ENCODE measurements around the gene CAMK2N1.
"Not testable (repeated sequence)": the region's sequence is repeated elsewhere in the genome, so short reads cannot be mapped to it uniquely, and the experiment has no call there.

CAMK2N1 gene

GRCh38 chr1:20485527-20486456 lies at the start of gene CAMK2N1:
Gene CAMK2N1 (minus strand): TSS chr1:20486210. CDS start chr1:20485379, 831 bp downstream.
- H3K4me3 ChIP-seq = peak within 1 kb of the TSS; percentile 60 to 75 (median 66)
- peak within 1 kb of the TSS; percentile 55 to 80 (median 69) for H3K9ac ChIP-seq
- H3K27ac ChIP-seq = peak within 1 kb of the TSS in 9 of 11 experiments; percentile 18 to 56 (median 40); a peak in 10 of 22 replicates

GRCh38 chr1:20534659-20535417 lies 48.8 kb upstream of the CAMK2N1 start:
- H3K9ac ChIP-seq = no peak overlapping the region
- H3K4me2 ChIP-seq = no peak overlapping the region
- no peak for TF ChIP-seq Cebpa-rat (IDR thresholded peaks at IDR 0.05)
- H3K4me1 ChIP-seq = no peaks in the 10 kb centered on the region
- no peaks in the 10 kb centered on the region for H3K36me3 ChIP-seq
- H3K27me3 ChIP-seq = no peaks in the 10 kb centered on the region
- no peak overlapping the region for H3K4me3 ChIP-seq
- H4K20me1 ChIP-seq = no peaks in the 10 kb centered on the region
- H3K9me3 ChIP-seq (replicated peaks in 1 of 11) = no peaks in the 10 kb centered on the region
- no peak overlapping the region for H3K27ac ChIP-seq

More at GRCh38 chr1:20485527-20486456, at the start of gene CAMK2N1:
- Histone ChIP-seq H3K9me3 (replicated peaks in 1 of 11) (no peaks in the 10 kb centered on the region), H3K4me2 (peak within 1 kb of the TSS; percentile 92 to 99 (median 97)), H3K27me3 (peaks cover 83 to 94% (median 93%) of the 10 kb centered on the region in 11 experiments), H4K20me1 (peaks cover 0 to 49% (median 22%) of the 10 kb centered on the region in 11 experiments; a peak in 19 of 22 replicates), H3K36me3 (no peaks in the 10 kb centered on the region), H3K4me1 (peaks cover 19 to 26% (median 23%) of the 10 kb centered on the region in 10 experiments; a peak in 19 of 20 replicates)
- TF ChIP-seq Cebpa-rat (IDR thresholded peaks at IDR 0.05) = no peak

- TF ChIP-seq Cebpa-rat (IDR thresholded peaks at IDR 0.05) = no peak
These were observed 47.6 kb upstream of the CAMK2N1 start for GRCh38 chr1:20533635-20534034.

GRCh38 chr1:20530901-20531300 lies 44.9 kb upstream of the CAMK2N1 start:
- Histone ChIP-seq H4K20me1 (no peaks in the 10 kb centered on the region), H3K27ac (no peak overlapping the region), H3K36me3 (no peaks in the 10 kb centered on the region), H3K9ac (no peak overlapping the region), H3K4me3 (no peak overlapping the region), H3K9me3 (replicated peaks in 1 of 11) (no peaks in the 10 kb centered on the region), H3K4me1 (no peaks in the 10 kb centered on the region), H3K27me3 (no peaks in the 10 kb centered on the region), H3K4me2 (no peak overlapping the region)
- no peak for TF ChIP-seq Cebpa-rat (IDR thresholded peaks at IDR 0.05)

More at GRCh38 chr1:20533635-20534034, 47.6 kb upstream of the CAMK2N1 start:
- Histone ChIP-seq H3K9me3 (replicated peaks in 1 of 11) (no peaks in the 10 kb centered on the region), H3K36me3 (no peaks in the 10 kb centered on the region), H4K20me1 (no peaks in the 10 kb centered on the region), H3K4me3 (no peak overlapping the region), H3K27me3 (no peaks in the 10 kb centered on the region), H3K9ac (no peak overlapping the region), H3K4me2 (no peak overlapping the region), H3K4me1 (no peaks in the 10 kb centered on the region), H3K27ac (no peak overlapping the region)

- H3K9me3 ChIP-seq (replicated peaks in 1 of 11) = no peaks in the 10 kb centered on the region
- H3K4me1 ChIP-seq = no peaks in the 10 kb centered on the region
These were observed 44.3 kb upstream of the CAMK2N1 start for GRCh38 chr1:20530306-20530705.

GRCh38 chr1:20528221-20528620 lies 42.2 kb upstream of the CAMK2N1 start:
- Histone ChIP-seq H3K4me1 (no peaks in the 10 kb centered on the region), H3K27me3 (no peaks in the 10 kb centered on the region)

More at GRCh38 chr1:20530306-20530705, 44.3 kb upstream of the CAMK2N1 start:
- no peaks in the 10 kb centered on the region for H4K20me1 ChIP-seq
- no peaks in the 10 kb centered on the region for H3K27me3 ChIP-seq
- H3K4me3 ChIP-seq = no peak overlapping the region
- H3K9ac ChIP-seq = no peak overlapping the region
- H3K27ac ChIP-seq = no peak overlapping the region
- no peaks in the 10 kb centered on the region for H3K36me3 ChIP-seq
- TF ChIP-seq Cebpa-rat (IDR thresholded peaks at IDR 0.05) = no peak
- H3K4me2 ChIP-seq = no peak overlapping the region

GRCh38 chr1:20526267-20526666 lies 40.3 kb upstream of the CAMK2N1 start:
- H3K4me3 ChIP-seq = no peak overlapping the region
- H3K4me2 ChIP-seq = no peak overlapping the region
- H3K9me3 ChIP-seq (replicated peaks in 1 of 11) = no peaks in the 10 kb centered on the region
- H3K27ac ChIP-seq = no peak overlapping the region
- H4K20me1 ChIP-seq = no peaks in the 10 kb centered on the region
- no peaks in the 10 kb centered on the region for H3K4me1 ChIP-seq
- H3K27me3 ChIP-seq = no peaks in the 10 kb centered on the region
- H3K9ac ChIP-seq = no peak overlapping the region
- no peaks in the 10 kb centered on the region for H3K36me3 ChIP-seq
- TF ChIP-seq Cebpa-rat (IDR thresholded peaks at IDR 0.05) = no peak

More at GRCh38 chr1:20528221-20528620, 42.2 kb upstream of the CAMK2N1 start:
- H3K4me3 ChIP-seq = no peak overlapping the region
- no peak for TF ChIP-seq Cebpa-rat (IDR thresholded peaks at IDR 0.05)
- no peak overlapping the region for H3K27ac ChIP-seq
- H4K20me1 ChIP-seq = no peaks in the 10 kb centered on the region
- H3K9me3 ChIP-seq (replicated peaks in 1 of 11) = no peaks in the 10 kb centered on the region
- no peak overlapping the region for H3K9ac ChIP-seq
- H3K4me2 ChIP-seq = no peak overlapping the region
- no peaks in the 10 kb centered on the region for H3K36me3 ChIP-seq

- H3K4me1 ChIP-seq = no peaks in the 10 kb centered on the region
- no peaks in the 10 kb centered on the region for H3K36me3 ChIP-seq
- no peaks in the 10 kb centered on the region for H3K9me3 ChIP-seq (replicated peaks in 1 of 11)
- H3K27me3 ChIP-seq = no peaks in the 10 kb centered on the region
- no peak overlapping the region for H3K27ac ChIP-seq
- no peak overlapping the region for H3K4me3 ChIP-seq
- H3K4me2 ChIP-seq = peak overlapping the region in 1 of 11 experiments; percentile 31; a peak in 1 of 22 replicates
- no peak overlapping the region for H3K9ac ChIP-seq
- no peaks in the 10 kb centered on the region for H4K20me1 ChIP-seq
- TF ChIP-seq Cebpa-rat (IDR thresholded peaks at IDR 0.05) = no peak
These were observed 36.2 kb upstream of the CAMK2N1 start for GRCh38 chr1:20521960-20522861.

- H3K27ac ChIP-seq; H3K27me3 ChIP-seq; H3K9me3 ChIP-seq (replicated peaks in 1 of 11); H3K9ac ChIP-seq; H3K36me3 ChIP-seq; H3K4me1 ChIP-seq; H4K20me1 ChIP-seq; H3K4me2 ChIP-seq; H3K4me3 ChIP-seq: not testable (repeated sequence)
These were observed 33.7 kb upstream of the CAMK2N1 start for GRCh38 chr1:20519609-20520262.
